DND-41 (cell line): Measurements from ENCODE around the gene CCL27.

Source experiments
- CTCF ChIP-seq: IDR thresholded peaks from 2 replicates; pipeline ENCODE4 v1.5.1; 2012; ENCODE audit warnings: borderline replicate concordance, low read length, moderate library complexity, mild to moderate bottlenecking; ENCODE audit not compliant: poor library complexity, severe bottlenecking; ENCODE audit errors: extremely low read depth
- EZH2 ChIP-seq: IDR thresholded peaks from 3 replicates; pipeline ENCODE4 v1.6.1; 2012; ENCODE audit warnings: borderline replicate concordance, low read depth, mild to moderate bottlenecking, moderate library complexity, low read length, inconsistent platforms; ENCODE audit not compliant: severe bottlenecking

DNA sequence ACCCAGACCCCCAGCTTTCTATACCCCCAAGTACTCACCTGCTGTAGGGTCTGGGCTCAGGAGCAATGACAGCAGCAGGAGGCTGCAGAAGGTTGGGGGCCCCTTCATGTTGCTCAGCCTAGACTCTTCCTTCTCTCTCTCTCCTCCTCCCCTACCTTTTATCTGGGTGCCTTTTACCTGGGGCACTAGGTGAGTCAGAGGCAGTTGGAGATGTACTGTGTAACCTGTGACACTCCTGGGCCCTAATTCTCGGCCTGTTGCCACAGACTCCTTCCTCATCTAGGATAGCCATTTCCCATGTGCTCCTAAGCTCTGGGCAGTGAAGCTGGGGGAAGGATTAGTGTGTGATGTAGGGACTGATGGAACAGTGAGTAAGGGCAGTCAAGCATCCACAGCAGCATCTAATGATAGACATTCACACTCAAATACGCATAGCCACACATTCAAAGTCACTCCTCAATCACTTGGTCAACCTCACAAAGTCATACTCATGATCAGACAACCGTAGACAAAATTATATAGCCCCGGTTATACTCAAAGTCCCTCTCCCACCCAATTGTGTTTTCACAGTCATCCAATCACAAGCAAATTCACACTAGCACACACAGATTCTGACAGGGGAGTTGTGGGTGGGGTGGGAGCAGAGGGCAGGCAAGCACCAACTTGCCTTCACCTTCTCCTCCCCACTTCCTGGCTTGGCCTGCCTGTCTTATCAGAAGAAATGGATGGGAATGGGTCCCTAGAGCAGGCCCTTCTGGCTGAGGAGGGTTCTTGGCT is at the start of gene CCL27:
- TF ChIP-seq EZH2 (no peak), CTCF (no peak)
